ENCODE measurements around the gene ZBED4.

DNA sequence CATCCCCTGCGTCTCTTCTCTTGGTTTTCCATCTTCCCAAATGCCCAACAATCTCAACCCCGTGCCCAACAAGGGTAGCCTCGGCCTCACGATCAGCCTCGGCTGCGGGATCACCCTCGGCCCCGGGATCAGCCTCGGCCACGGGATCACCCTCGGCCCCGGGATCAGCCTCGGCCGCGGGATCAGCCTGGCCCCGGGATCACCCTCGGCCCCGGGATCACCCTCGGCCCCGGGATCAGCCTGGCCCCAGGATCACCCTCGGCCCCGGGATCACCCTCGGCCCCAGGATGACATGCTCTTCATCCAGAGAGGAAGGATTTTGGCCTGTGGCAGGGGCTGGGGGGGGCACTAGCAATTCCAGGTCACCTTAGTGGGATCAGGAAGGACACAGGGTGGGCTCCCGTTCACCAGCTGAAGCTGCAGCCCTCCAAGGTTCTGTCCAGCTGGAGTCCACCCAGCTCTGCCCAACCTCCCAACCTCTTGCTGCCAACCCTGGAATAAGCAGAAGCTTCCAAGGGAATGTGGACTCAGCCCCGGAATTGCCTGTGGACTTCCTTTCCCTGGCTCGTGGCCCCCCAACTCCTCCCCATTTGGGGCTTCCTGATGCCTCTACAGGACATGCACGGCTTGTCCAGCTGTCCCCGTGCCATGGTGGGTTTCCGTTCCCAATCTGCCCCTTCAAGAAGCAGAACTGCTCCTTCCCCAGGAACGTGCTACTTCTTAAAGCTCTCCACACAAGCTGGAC lies 58.4 kb downstream of the ZBED4 start:
- TF ChIP-seq, protein P1, sequence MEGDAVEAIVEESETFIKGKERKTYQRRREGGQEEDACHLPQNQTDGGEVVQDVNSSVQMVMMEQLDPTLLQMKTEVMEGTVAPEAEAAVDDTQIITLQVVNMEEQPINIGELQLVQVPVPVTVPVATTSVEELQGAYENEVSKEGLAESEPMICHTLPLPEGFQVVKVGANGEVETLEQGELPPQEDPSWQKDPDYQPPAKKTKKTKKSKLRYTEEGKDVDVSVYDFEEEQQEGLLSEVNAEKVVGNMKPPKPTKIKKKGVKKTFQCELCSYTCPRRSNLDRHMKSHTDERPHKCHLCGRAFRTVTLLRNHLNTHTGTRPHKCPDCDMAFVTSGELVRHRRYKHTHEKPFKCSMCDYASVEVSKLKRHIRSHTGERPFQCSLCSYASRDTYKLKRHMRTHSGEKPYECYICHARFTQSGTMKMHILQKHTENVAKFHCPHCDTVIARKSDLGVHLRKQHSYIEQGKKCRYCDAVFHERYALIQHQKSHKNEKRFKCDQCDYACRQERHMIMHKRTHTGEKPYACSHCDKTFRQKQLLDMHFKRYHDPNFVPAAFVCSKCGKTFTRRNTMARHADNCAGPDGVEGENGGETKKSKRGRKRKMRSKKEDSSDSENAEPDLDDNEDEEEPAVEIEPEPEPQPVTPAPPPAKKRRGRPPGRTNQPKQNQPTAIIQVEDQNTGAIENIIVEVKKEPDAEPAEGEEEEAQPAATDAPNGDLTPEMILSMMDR (conservative IDR thresholded peaks at IDR 0.05 in 1 of 2, IDR thresholded peaks at IDR 0.05 in 1 of 2; ENCODE audit: low read depth in 1 of 2, low read length in 2 of 2) = no peak
- no peak for TF ChIP-seq EZH2 (IDR thresholded peaks at IDR 0.05; ENCODE audit: low read length, missing control alignments)

All from fibroblast of lung (primary cell).